Adipose tissue (tissue), 3 donors: ENCODE results near the gene YBEY. TPM values are rescaled to one million over a fixed set of nuclear protein-coding genes. Genes with fewer than 3 reads are reported as not detected.
"Not testable (repeated sequence)": the region's sequence is repeated elsewhere in the genome, so short reads cannot be mapped to it uniquely, and the experiment has no call there.

ENCODE experiments used
- H3K27ac ChIP-seq: one replicate; pipeline ENCODE4 v1.5.1; 2013; ENCODE audit warnings: low read depth, low read length
- WGBS, 3 donors: extraction: QIAGEN DNeasy Blood & Tissue Kit; methylation state at CpG; one replicate each; pipeline ENCODE4 v1.1.7; 2013; 5-methylcytosine and 5-hydroxymethylcytosine counted together
- polyA plus RNA-seq, 3 donors: library from polyadenylated mRNA; stranded (reverse); fragments of 200-250 nt; gene quantifications; one replicate each; pipeline ENCODE4 v1.2.3, GENCODE V29; 2013
- donor health status: healthy with polysubstance abuse.
- donor health status: Bipolar disorder and iron deficiency.
- donor health status: healthy.

Gene YBEY
- polyA plus RNA-seq = 10 to 100 TPM in 2 of 3 donors, 1 to 10 TPM in 1; 8.1 to 14.7 (median 13.9) TPM

- peak within 1 kb of the TSS; percentile 46 for H3K27ac ChIP-seq
- WGBS, 3 donors = 0 to 1% (median 0%) methylated on average over 71 to 105 of the region's 105 CpGs
Measured at GRCh38 chr21:46285761-46286647, at the start of gene YBEY. YBEY (plus strand) TSS chr21:46286342; CDS start chr21:46286914, 572 bp downstream.

GRCh38 chr21:46237474-46237873 is 48.7 kb upstream of the YBEY start:
- no peak overlapping the region for H3K27ac ChIP-seq
- 78 to 96% (median 93%) methylated on average over 5 of the region's 5 CpGs for WGBS, 3 donors

GRCh38 chr21:46239817-46240325 is 46.3 kb upstream of the YBEY start:
- WGBS, 3 donors = 86 to 89% (median 87%) methylated on average over 7 of the region's 7 CpGs
- H3K27ac ChIP-seq = no peak overlapping the region

- WGBS, 3 donors = 95 to 98% (median 97%) methylated on average over 1 of the region's 1 CpG
Measured at GRCh38 chr21:46241577-46241976, 44.6 kb upstream of the YBEY start.

GRCh38 chr21:46243325-46243724 is 42.8 kb upstream of the YBEY start:
- 79 to 90% (median 80%) methylated on average over 8 of the region's 8 CpGs for WGBS, 3 donors
- H3K27ac ChIP-seq = no peak overlapping the region

More at GRCh38 chr21:46241577-46241976, 44.6 kb upstream of the YBEY start:
- not testable (repeated sequence) for H3K27ac ChIP-seq

- no peak overlapping the region for H3K27ac ChIP-seq
- WGBS, 3 donors = 91 to 93% (median 92%) methylated on average over 3 of the region's 3 CpGs
Measured at GRCh38 chr21:46243960-46244361, 42.2 kb upstream of the YBEY start.

- WGBS, 3 donors = 87 to 93% (median 91%) methylated on average over 8 of the region's 8 CpGs
- no peak overlapping the region for H3K27ac ChIP-seq
Measured at GRCh38 chr21:46244602-46245001, 41.5 kb upstream of the YBEY start.

- WGBS, 3 donors = 79 to 94% (median 80%) methylated on average over 3 of the region's 3 CpGs
Measured at GRCh38 chr21:46245213-46245915, 40.8 kb upstream of the YBEY start.

GRCh38 chr21:46246345-46246744 is 39.8 kb upstream of the YBEY start:
- WGBS, 3 donors = 81 to 84% (median 83%) methylated on average over 6 of the region's 6 CpGs
- no peak overlapping the region for H3K27ac ChIP-seq

More at GRCh38 chr21:46245213-46245915, 40.8 kb upstream of the YBEY start:
- H3K27ac ChIP-seq = no peak overlapping the region

GRCh38 chr21:46247699-46248421 is 38.3 kb upstream of the YBEY start:
- WGBS, 3 donors = 96 to 100% (median 98%) methylated on average over 3 of the region's 3 CpGs
- no peak overlapping the region for H3K27ac ChIP-seq

GRCh38 chr21:46248422-46248782 is 37.7 kb upstream of the YBEY start:
- WGBS, 3 donors = 71 to 100% (median 84%) methylated on average over 1 of the region's 1 CpG
- no peak overlapping the region for H3K27ac ChIP-seq

GRCh38 chr21:46248827-46249226 is 37.3 kb upstream of the YBEY start:
- H3K27ac ChIP-seq = no peak overlapping the region
- WGBS, 3 donors = 89 to 99% (median 92%) methylated on average over 2 of the region's 2 CpGs

GRCh38 chr21:46250146-46250725 is 35.9 kb upstream of the YBEY start:
- 85 to 92% (median 86%) methylated on average over 6 of the region's 6 CpGs for WGBS, 3 donors
- no peak overlapping the region for H3K27ac ChIP-seq

GRCh38 chr21:46252840-46253239 is 33.3 kb upstream of the YBEY start:
- H3K27ac ChIP-seq = no peak overlapping the region
- WGBS, 3 donors = 94 to 97% (median 95%) methylated on average over 4 of the region's 4 CpGs

- 52 to 80% (median 62%) methylated on average over 8 of the region's 8 CpGs for WGBS, 3 donors
- no peak overlapping the region for H3K27ac ChIP-seq
Measured at GRCh38 chr21:46253610-46254124, 32.5 kb upstream of the YBEY start.

GRCh38 chr21:46254208-46254975 is 31.8 kb upstream of the YBEY start:
- WGBS, 3 donors = 76 to 86% (median 78%) methylated on average over 12 of the region's 12 CpGs
- H3K27ac ChIP-seq = no peak overlapping the region

- no peak overlapping the region for H3K27ac ChIP-seq
- 87 to 94% (median 91%) methylated on average over 11 of the region's 11 CpGs for WGBS, 3 donors
Measured at GRCh38 chr21:46255166-46255565, 31.0 kb upstream of the YBEY start.
